Activated CD4-positive, alpha-beta T cell treated with anti-CD3 and anti-CD28 coated beads, Interleukin-2, Interleukin-6, amounts not matched to agents 100 ng/mL and 50 ng/mL, durations not matched to agents 16 hours and 8 hours (primary cell): Measurements from ENCODE around the gene HOGA1.
"Not testable (repeated sequence)": the region's sequence is repeated elsewhere in the genome, so short reads cannot be mapped to it uniquely, and the experiment has no call there.

Experiments used
- DNase-seq: peaks from one replicate; pipeline ENCODE4 v3.0.0-alpha.2; 2020

The HOGA1 gene

GRCh38 chr10:97584060-97584797, at the start of gene HOGA1:
TSS of gene HOGA1 (plus strand) at chr10:97584389. CDS start at chr10:97584704, 315 bp downstream.
- DNase-seq, result no peak

GRCh38 chr10:97534746-97535367, 49.3 kb upstream of the HOGA1 start:
- DNase-seq, result peak; percentile 60

GRCh38 chr10:97537186-97537869, 46.9 kb upstream of the HOGA1 start:
- no peak for DNase-seq

GRCh38 chr10:97538411-97538810, 45.8 kb upstream of the HOGA1 start:
- no peak for DNase-seq

GRCh38 chr10:97538839-97539238, 45.4 kb upstream of the HOGA1 start:
- DNase-seq, result no peak

GRCh38 chr10:97539523-97540200, 44.5 kb upstream of the HOGA1 start:
- DNase-seq, result no peak

GRCh38 chr10:97540669-97541500, 43.3 kb upstream of the HOGA1 start:
- DNase-seq, result no peak

- DNase-seq, result peak; percentile 65
These were observed 41.8 kb upstream of the HOGA1 start for GRCh38 chr10:97542169-97543024.

GRCh38 chr10:97543025-97543546, 41.1 kb upstream of the HOGA1 start:
- DNase-seq, result peak; percentile 83

GRCh38 chr10:97546456-97547270, 37.5 kb upstream of the HOGA1 start:
- DNase-seq, result no peak

- no peak for DNase-seq
These were observed 37.0 kb upstream of the HOGA1 start for GRCh38 chr10:97547271-97547600.

GRCh38 chr10:97547962-97548361, 36.2 kb upstream of the HOGA1 start:
- DNase-seq, result no peak

- no peak for DNase-seq
These were observed 35.2 kb upstream of the HOGA1 start for GRCh38 chr10:97548828-97549455.

- DNase-seq, result no peak
These were observed 34.4 kb upstream of the HOGA1 start for GRCh38 chr10:97549587-97550322.

GRCh38 chr10:97550336-97551149, 33.6 kb upstream of the HOGA1 start:
- DNase-seq, result no peak

GRCh38 chr10:97551271-97551670, 32.9 kb upstream of the HOGA1 start:
- no peak for DNase-seq

- peak; percentile 75 for DNase-seq
These were observed 30.6 kb upstream of the HOGA1 start for GRCh38 chr10:97553575-97554031.

GRCh38 chr10:97554336-97554735, 29.9 kb upstream of the HOGA1 start:
- DNase-seq, result not testable (repeated sequence)
